ENCODE results near the gene SLC5A1. TPM values are rescaled to one million over a fixed set of nuclear protein-coding genes. Genes with fewer than 3 reads are reported as not detected.

SLC5A1 gene
- total and polyA plus RNA-seq, 9 of the 15 experiments (the other 6 are each of a cell fraction or from before 2014, with no cell fraction given) = not detected

DNA sequence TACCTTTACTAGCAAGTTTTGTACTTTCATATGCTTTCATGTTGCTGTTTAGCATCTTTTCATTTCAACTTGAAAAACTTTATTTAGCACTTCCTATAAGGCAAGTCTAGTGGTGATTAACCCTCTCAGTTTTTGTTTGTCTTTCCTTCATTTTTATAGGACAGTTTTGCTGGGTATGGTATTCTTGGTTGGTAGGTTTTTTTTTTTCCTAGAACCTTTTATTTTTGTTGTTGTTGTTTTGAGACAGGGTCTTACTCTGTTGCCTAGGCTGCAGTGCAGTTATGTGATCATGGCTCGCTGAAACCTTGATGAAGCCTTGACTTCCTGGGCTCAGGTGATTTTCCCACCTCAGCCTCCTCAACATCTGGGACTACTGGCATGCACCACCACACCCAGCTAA is 29.9 kb upstream of the SLC5A1 start:
- no peak for ATAC-seq
- TF ChIP-seq CGGBP1 (CRISPR knock-in tag; IDR thresholded peaks at IDR 0.05) = no peak
- TF ChIP-seq GATA2 (CRISPR knock-in tag; IDR thresholded peaks at IDR 0.05) = no peak
- no peak for TF ChIP-seq EP300 (IDR thresholded peaks at IDR 0.05; ENCODE audit: low read length)
- TF ChIP-seq KAT8 (IDR thresholded peaks at IDR 0.05; ENCODE audit: low read depth) = no peak
- TF ChIP-seq EZH2 (IDR thresholded peaks at IDR 0.05; ENCODE audit: borderline replicate concordance, low read depth, low read length) = no peak
- TF ChIP-seq CEBPG (CRISPR knock-in tag; IDR thresholded peaks at IDR 0.05) = no peak
- no peak for TF ChIP-seq CEBPG (tag; conservative IDR thresholded peaks at IDR 0.05 in 1 of 2, IDR thresholded peaks at IDR 0.05 in 1 of 2)
- TF ChIP-seq TSHZ1 (CRISPR knock-in tag; IDR thresholded peaks at IDR 0.05) = no peak
- no peak for TF ChIP-seq PATZ1 (CRISPR knock-in tag; IDR thresholded peaks at IDR 0.05; ENCODE audit: borderline replicate concordance)
- TF ChIP-seq ZNF511 (CRISPR knock-in tag; IDR thresholded peaks at IDR 0.05) = no peak

More for the DNA sequence above, 29.9 kb upstream of the SLC5A1 start:
- H3K4me2 ChIP-seq (ENCODE audit: insufficient read depth, low read length) = no peak overlapping the region
- H4K20me1 ChIP-seq (replicated peaks; ENCODE audit: control insufficient read depth, insufficient read depth, low read length) = no peaks in the 10 kb centered on the region
- FAIRE-seq (no peak), DNase-seq (ENCODE audit: extremely low read depth in 1 of 4, low spot score in 3 of 4) (no peak)
- no peaks in the 10 kb centered on the region for H3K9me1 ChIP-seq (ENCODE audit: control insufficient read depth, insufficient read depth, low read length)
- H3K4me3 ChIP-seq = no peak overlapping the region
- no peak overlapping the region for H2AFZ ChIP-seq (ENCODE audit: low read depth, low read length)
- no peak overlapping the region for H3K27ac ChIP-seq (ENCODE audit: extremely low read depth, low read depth, low read length)
- no peaks in the 10 kb centered on the region for H3K36me3 ChIP-seq (ENCODE audit: control insufficient read depth, insufficient read depth, low read length)
- CTCF ChIA-PET (ENCODE audit: low intra/inter-chr PET ratio) = no interaction called here
- 0% methylated on average over 1 of the region's 1 CpG for WGBS (ENCODE audit: insufficient coverage, low coverage, missing lambda C conversion rate)
- POLR2A ChIA-PET = no interaction called here
- no peaks in the 10 kb centered on the region for H3K4me1 ChIP-seq (replicated peaks in 1 of 2; ENCODE audit: control insufficient read depth in 2 of 2, insufficient read depth in 2 of 2, low read length in 2 of 2)
- intact Hi-C loops (cut with micrococcal nuclease) (no loop called here), in situ Hi-C loops (cut with MboI) (no loop called here)
- no peak overlapping the region for H3K9ac ChIP-seq (ENCODE audit: insufficient read depth in 1 of 2, low read depth in 2 of 2, low read length in 2 of 2)
- H3K79me2 ChIP-seq (ENCODE audit: control insufficient read depth, insufficient read depth, low read length) = no peaks in the 10 kb centered on the region
- no peaks in the 10 kb centered on the region for H3K9me3 ChIP-seq (replicated peaks; ENCODE audit: control insufficient read depth, insufficient read depth, low read depth, low read length)
- no TSS peak for BruUV-seq (replicated peaks)
- H3K27me3 ChIP-seq (ENCODE audit: control insufficient read depth in 2 of 2, insufficient read depth in 2 of 2, low read length in 2 of 2) = no peaks in the 10 kb centered on the region

All from K562 (cell line).